Naive thymus-derived CD4-positive, alpha-beta T cell (primary cell): ENCODE results near the gene ZNF385B. TPM values are rescaled to one million over a fixed set of nuclear protein-coding genes. Genes with fewer than 3 reads are reported as not detected.

ENCODE experiments used
- ATAC-seq: fragments of 150-1000 bp; cut with Tn5 transposase; 2 replicates; pipeline ENCODE4 v1.10.0; 2021; ENCODE audit warnings: mild to moderate bottlenecking, moderate library complexity
- CTCF ChIA-PET: fragments of 350-600 bp; sonication (Branson Sonifier 250); formaldehyde crosslinking; loops from one replicate; lab custom pipeline; 2021; ENCODE audit warnings: antibody characterized with exemption; lab: Charles Lee
- POLR2A ChIA-PET: fragments of 350-600 bp; sonication (Branson Sonifier 250); formaldehyde crosslinking; loops from one replicate; lab custom pipeline; 2021; ENCODE audit warnings: antibody characterized with exemption, inconsistent platforms; lab: Charles Lee
- DNase-seq, 9 donors: peaks; one replicate each; pipeline versions ENCODE4 v3.0.0 to v3.0.0-alpha.2; 2020 to 2022; ENCODE audit warnings: mixed read lengths in 1 of 9
- H3K27ac ChIP-seq: one replicate; pipeline ENCODE4 v1.7.0; 2013; ENCODE audit warnings: mild to moderate bottlenecking, low read depth, low read length, moderate library complexity
- H3K27me3 ChIP-seq, 2 donors: one replicate each; pipeline ENCODE4 v1.7.0; 2013; ENCODE audit warnings: low read length in 2 of 2, mild to moderate bottlenecking in 2 of 2, moderate library complexity in 2 of 2; ENCODE audit not compliant: control insufficient read depth in 2 of 2, insufficient read depth in 2 of 2
- H3K36me3 ChIP-seq, 3 experiments: 1 replicate in 2 of 3; 2 replicates in 1 of 3; pipeline ENCODE4 v1.7.0; 2013; ENCODE audit warnings: low read length in 3 of 3, mild to moderate bottlenecking in 3 of 3, moderate library complexity in 1 of 3; ENCODE audit not compliant: insufficient read depth in 3 of 3, control insufficient read depth in 2 of 3
- H3K4me1 ChIP-seq, 2 donors: one replicate each; pipeline ENCODE4 v1.7.0; 2013; ENCODE audit warnings: low read length in 2 of 2, mild to moderate bottlenecking in 2 of 2, moderate library complexity in 1 of 2; ENCODE audit not compliant: control insufficient read depth in 2 of 2, insufficient read depth in 2 of 2
- H3K4me3 ChIP-seq: 2 replicates; pipeline ENCODE4 v1.7.0; 2013; ENCODE audit warnings: mild to moderate bottlenecking, low read length
- H3K9me3 ChIP-seq, 3 experiments: 1 replicate in 2 of 3; 2 replicates in 1 of 3; pipeline ENCODE4 v1.7.0; 2013; ENCODE audit warnings: low read length in 3 of 3; ENCODE audit not compliant: control insufficient read depth in 2 of 3
- H3K27ac Mint-ChIP-seq, 9 donors: one replicate each; pipeline ENCODE4 v1.8.0; 2020 to 2022; ENCODE audit warnings: mixed read lengths in 9 of 9, mild to moderate bottlenecking in 8 of 9, moderate library complexity in 5 of 9, inconsistent platforms in 2 of 9
- H3K27me3 Mint-ChIP-seq, 5 donors: one replicate each; pipeline ENCODE4 v1.8.0; 2021 to 2022; ENCODE audit warnings: mixed read lengths in 5 of 5, mild to moderate bottlenecking in 1 of 5
- H3K36me3 Mint-ChIP-seq, 5 donors: one replicate each; pipeline ENCODE4 v1.8.0; 2020 to 2022; ENCODE audit warnings: mixed read lengths in 5 of 5, mild to moderate bottlenecking in 3 of 5, inconsistent platforms in 1 of 5
- H3K4me1 Mint-ChIP-seq, 7 donors: one replicate each; pipeline ENCODE4 v1.8.0; 2020 to 2022; ENCODE audit warnings: mixed read lengths in 7 of 7, mild to moderate bottlenecking in 3 of 7, inconsistent platforms in 1 of 7
- H3K4me3 Mint-ChIP-seq, 10 donors: one replicate each; pipeline ENCODE4 v1.8.0; 2020 to 2022; ENCODE audit warnings: mild to moderate bottlenecking in 10 of 10, mixed read lengths in 10 of 10, moderate library complexity in 6 of 10, inconsistent platforms in 2 of 10
- H3K9me3 Mint-ChIP-seq, 11 donors: one replicate each; pipeline ENCODE4 v1.8.0; 2020 to 2022; ENCODE audit warnings: mixed read lengths in 11 of 11, mild to moderate bottlenecking in 4 of 11, inconsistent platforms in 1 of 11, moderate library complexity in 1 of 11
- intact Hi-C, 2 donors: fragments of 100-400 bp; cut with micrococcal nuclease; formaldehyde crosslinking; loops; one replicate each; pipeline ENCODE4 v1.15.1; 2023
- polyA plus RNA-seq, 2 donors: library from polyadenylated mRNA; unstranded; fragments of 300-500 nt; fragmentation: Illumina TruSeq; gene quantifications; one replicate each; pipeline ENCODE4 v1.2.3, GENCODE V29; 2021
- total RNA-seq, 6 experiments: library from RNA in 5 of 6; stranded (reverse) in 5 of 6; gene quantifications; 1 replicate in 5 of 6; 2 replicates in 1 of 6; pipeline ENCODE4 v1.2.3 and lab custom pipeline; 2021 to 2026

ZNF385B gene
- total and polyA plus RNA-seq, 7 experiments from 2014 or later, result not detected

DNA sequence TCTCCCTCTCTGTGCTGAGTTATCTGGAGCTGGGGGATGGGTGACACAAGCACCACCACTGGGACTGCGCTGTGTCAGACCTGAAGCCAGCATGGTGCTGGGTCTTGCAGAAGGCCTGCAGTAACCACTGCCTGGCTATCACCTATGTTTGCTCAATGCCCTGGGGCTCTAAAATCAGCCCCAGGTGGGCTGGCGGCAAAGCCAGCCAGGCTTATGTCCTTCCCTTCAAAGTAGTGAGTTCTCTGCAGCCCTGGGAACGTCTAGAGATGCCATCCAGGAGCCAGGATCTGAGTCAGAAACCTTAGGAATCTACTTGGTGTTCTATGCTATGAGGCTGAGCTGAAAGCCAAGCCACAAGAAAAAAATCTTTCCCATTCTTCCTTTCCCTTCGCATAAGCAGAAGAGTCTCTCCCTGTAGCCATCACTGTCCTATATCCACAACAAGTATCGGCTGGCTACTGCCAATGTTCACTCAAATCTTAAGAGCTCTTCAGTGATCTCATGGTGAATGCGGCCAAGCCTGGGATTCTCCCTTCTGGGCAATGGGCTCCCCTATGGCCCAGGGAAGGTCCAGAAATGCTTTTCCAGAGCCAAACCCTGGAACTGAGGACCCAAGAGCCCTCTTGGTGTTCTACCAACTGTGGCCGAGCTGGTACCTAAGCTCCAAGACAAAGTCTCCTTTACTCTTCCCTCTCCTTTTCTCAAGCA is 248.7 kb downstream of the ZNF385B start:
- ChIA-PET CTCF (no interaction called here), POLR2A (no interaction called here)
- ATAC-seq (no peak), DNase-seq (no peak)
- no peaks in the 10 kb centered on the region for H3K9me3 ChIP-seq
- Mint-ChIP-seq H3K36me3 (no peaks in the 10 kb centered on the region), H3K27me3 (peaks cover 0 to 35% (median 7%) of the 10 kb centered on the region in 5 donors), H3K4me3 (no peak overlapping the region), H3K9me3 (peaks cover 0 to 3% (median 0%) of the 10 kb centered on the region in 11 donors), H3K4me1 (no peaks in the 10 kb centered on the region), H3K27ac (no peak overlapping the region)
- H3K4me3 ChIP-seq, result no peak overlapping the region
- no peaks in the 10 kb centered on the region for H3K4me1 ChIP-seq
- intact Hi-C loops, result no loop called here
- H3K27ac ChIP-seq, result no peak overlapping the region
- H3K27me3 ChIP-seq, result no peaks in the 10 kb centered on the region
- no peaks in the 10 kb centered on the region for H3K36me3 ChIP-seq

DNA sequence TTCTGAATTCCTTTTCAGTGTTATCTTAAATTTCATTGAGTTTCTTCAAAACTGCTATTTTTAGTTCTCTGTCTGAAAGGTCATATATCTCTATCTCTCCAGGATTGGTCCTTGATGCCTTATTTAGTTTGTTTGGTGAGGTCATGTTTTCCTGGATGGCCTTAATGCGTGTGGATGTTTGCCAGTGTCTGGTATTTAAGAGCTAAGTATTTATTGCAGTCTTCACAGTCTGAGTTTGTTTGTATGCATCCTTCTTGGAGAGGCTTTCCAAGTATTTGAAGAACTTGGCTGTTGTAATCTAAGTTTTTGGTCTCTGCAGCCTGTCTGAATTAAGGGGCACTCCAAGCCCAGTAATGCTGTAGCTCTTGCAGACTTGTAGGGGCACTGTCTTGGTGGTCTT is 249.3 kb downstream of the ZNF385B start:
- Mint-ChIP-seq H3K9me3 (peaks cover 0 to 3% (median 0%) of the 10 kb centered on the region in 11 donors), H3K4me3 (no peak overlapping the region), H3K4me1 (no peaks in the 10 kb centered on the region), H3K36me3 (no peaks in the 10 kb centered on the region), H3K27ac (no peak overlapping the region), H3K27me3 (peaks cover 0 to 34% (median 7%) of the 10 kb centered on the region in 5 donors)
- ATAC-seq, result no peak
- H3K27me3 ChIP-seq, result no peaks in the 10 kb centered on the region
- intact Hi-C loops, result no loop called here
- no peaks in the 10 kb centered on the region for H3K36me3 ChIP-seq
- no peaks in the 10 kb centered on the region for H3K9me3 ChIP-seq
- no peaks in the 10 kb centered on the region for H3K4me1 ChIP-seq
- CTCF ChIA-PET, result no interaction called here
- DNase-seq, result no peak
- H3K27ac ChIP-seq, result no peak overlapping the region
- H3K4me3 ChIP-seq, result no peak overlapping the region
- POLR2A ChIA-PET, result no interaction called here

DNA sequence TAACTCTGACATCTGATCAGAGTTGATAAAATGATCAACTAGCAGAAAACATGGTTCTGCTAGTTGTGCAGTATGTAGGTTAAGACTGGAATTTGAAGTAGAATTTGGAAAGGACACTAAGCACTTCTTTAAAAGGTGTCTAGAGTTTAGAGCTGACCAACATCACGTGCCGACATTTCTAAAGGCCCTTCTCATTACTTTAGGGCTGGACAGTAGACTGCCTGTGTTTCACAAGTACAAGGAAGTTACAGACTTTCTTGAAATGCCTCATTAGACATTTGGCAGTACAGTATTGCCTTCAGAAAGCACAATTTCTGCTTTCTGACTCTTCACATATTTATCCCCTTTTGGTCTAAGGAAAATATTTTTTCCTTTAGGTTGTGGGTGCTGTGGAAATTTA is 255.3 kb downstream of the ZNF385B start:
- Histone ChIP-seq H3K27ac (no peak overlapping the region), H3K9me3 (no peaks in the 10 kb centered on the region), H3K4me3 (no peak overlapping the region), H3K36me3 (no peaks in the 10 kb centered on the region), H3K4me1 (no peaks in the 10 kb centered on the region), H3K27me3 (no peaks in the 10 kb centered on the region)
- ChIA-PET POLR2A (interaction anchor here (0.6 kb wide), 1 partner anchor 11 kb away, joined by 3 read pairs; no protein-coding TSS in a partner anchor), CTCF (no interaction called here)
- intact Hi-C loops, result no loop called here
- peaks cover 0 to 3% (median 0%) of the 10 kb centered on the region in 11 donors for H3K9me3 Mint-ChIP-seq
- H3K4me1 Mint-ChIP-seq, result no peaks in the 10 kb centered on the region
- DNase-seq (no peak), ATAC-seq (no peak)
- no peak overlapping the region for H3K27ac Mint-ChIP-seq
- H3K27me3 Mint-ChIP-seq, result peaks cover 0 to 7% (median 0%) of the 10 kb centered on the region in 5 donors
- no peaks in the 10 kb centered on the region for H3K36me3 Mint-ChIP-seq
- no peak overlapping the region for H3K4me3 Mint-ChIP-seq

DNA sequence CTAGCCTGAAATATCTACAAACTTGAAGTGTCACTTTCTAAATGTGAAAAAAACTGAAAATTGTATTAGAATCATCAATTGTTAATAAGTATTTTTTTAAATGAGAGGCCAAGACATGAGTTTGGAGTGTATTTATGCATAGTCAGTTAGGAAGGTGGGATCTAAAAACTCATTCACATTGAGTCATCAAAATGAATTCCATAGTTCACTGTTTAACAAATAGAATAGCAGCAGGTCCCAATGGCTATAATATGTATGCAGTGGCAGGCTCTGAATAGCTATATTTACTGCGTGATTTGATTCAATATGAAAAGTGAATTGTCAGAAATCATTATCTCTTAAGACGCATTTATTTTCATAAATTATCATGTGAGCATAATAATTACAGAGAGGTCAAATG is 256.1 kb downstream of the ZNF385B start:
- no peaks in the 10 kb centered on the region for H3K9me3 ChIP-seq
- H3K4me1 ChIP-seq, result no peaks in the 10 kb centered on the region
- no peak overlapping the region for H3K4me3 ChIP-seq
- Mint-ChIP-seq H3K4me1 (no peaks in the 10 kb centered on the region), H3K4me3 (no peak overlapping the region), H3K27ac (no peak overlapping the region), H3K36me3 (no peaks in the 10 kb centered on the region), H3K27me3 (peaks cover 0 to 4% (median 0%) of the 10 kb centered on the region in 5 donors), H3K9me3 (peaks cover 0 to 3% (median 0%) of the 10 kb centered on the region in 11 donors)
- H3K27me3 ChIP-seq, result no peaks in the 10 kb centered on the region
- ATAC-seq (no peak), DNase-seq (no peak)
- no peak overlapping the region for H3K27ac ChIP-seq
- intact Hi-C loops, result no loop called here
- ChIA-PET CTCF (no interaction called here), POLR2A (no interaction called here)
- H3K36me3 ChIP-seq, result no peaks in the 10 kb centered on the region

DNA sequence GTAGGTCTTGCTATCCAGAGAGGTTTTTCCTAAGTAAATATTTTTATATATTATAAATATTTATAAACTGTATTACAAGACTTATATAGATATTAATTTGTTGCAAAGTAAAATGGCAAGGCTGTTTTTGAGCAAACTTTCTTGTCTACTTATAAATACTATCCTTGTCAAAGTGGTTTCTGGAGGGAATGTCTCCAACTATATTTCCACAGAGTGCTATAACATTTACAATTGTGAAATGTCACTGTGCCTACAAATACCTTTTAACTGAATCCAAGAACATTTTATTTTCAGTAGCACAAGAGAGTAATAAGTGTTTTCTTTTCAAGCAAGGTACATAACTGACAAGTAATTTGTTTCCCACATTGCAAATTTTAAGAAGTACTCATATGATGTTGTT is 256.8 kb downstream of the ZNF385B start:
- Histone ChIP-seq H3K36me3 (no peaks in the 10 kb centered on the region), H3K9me3 (no peaks in the 10 kb centered on the region), H3K27ac (no peak overlapping the region), H3K4me1 (no peaks in the 10 kb centered on the region), H3K27me3 (no peaks in the 10 kb centered on the region), H3K4me3 (no peak overlapping the region)
- Mint-ChIP-seq H3K9me3 (peaks cover 0 to 3% (median 0%) of the 10 kb centered on the region in 11 donors), H3K27me3 (peaks cover 0 to 4% (median 0%) of the 10 kb centered on the region in 5 donors), H3K36me3 (no peaks in the 10 kb centered on the region), H3K4me3 (no peak overlapping the region), H3K27ac (no peak overlapping the region), H3K4me1 (no peaks in the 10 kb centered on the region)
- DNase-seq, result no peak
- intact Hi-C loops, result no loop called here
- no peak for ATAC-seq
- ChIA-PET CTCF (no interaction called here), POLR2A (no interaction called here)

DNA sequence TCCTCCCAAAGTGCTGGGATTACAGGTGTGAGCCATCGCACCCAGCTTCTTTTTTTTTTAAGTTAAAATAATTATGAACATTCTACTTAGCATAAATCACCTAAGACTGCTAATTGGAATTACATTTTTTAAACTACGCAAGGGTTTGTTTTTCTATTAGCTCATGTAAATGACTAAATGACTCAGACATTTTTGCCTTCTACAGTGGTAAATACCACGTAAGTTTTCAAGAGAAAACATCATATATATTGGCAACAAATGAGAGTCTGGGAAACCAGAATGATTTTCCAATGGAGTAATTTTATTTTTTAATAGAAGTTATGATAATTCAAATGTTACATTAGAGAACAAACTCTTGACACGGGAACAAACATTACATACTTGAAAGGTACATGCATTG is 259.0 kb downstream of the ZNF385B start:
- no peaks in the 10 kb centered on the region for H3K27me3 ChIP-seq
- no peak overlapping the region for H3K4me3 Mint-ChIP-seq
- H3K4me3 ChIP-seq, result no peak overlapping the region
- H3K9me3 Mint-ChIP-seq, result no peaks in the 10 kb centered on the region
- no peaks in the 10 kb centered on the region for H3K36me3 Mint-ChIP-seq
- H3K4me1 ChIP-seq, result no peaks in the 10 kb centered on the region
- H3K27ac Mint-ChIP-seq, result no peak overlapping the region
- ATAC-seq, result no peak
- no peak overlapping the region for H3K27ac ChIP-seq
- no peaks in the 10 kb centered on the region for H3K27me3 Mint-ChIP-seq
- H3K4me1 Mint-ChIP-seq, result no peaks in the 10 kb centered on the region
- H3K36me3 ChIP-seq, result no peaks in the 10 kb centered on the region
- no peak for DNase-seq
- ChIA-PET POLR2A (no interaction called here), CTCF (no interaction called here)
- intact Hi-C loops, result no loop called here
- no peaks in the 10 kb centered on the region for H3K9me3 ChIP-seq

DNA sequence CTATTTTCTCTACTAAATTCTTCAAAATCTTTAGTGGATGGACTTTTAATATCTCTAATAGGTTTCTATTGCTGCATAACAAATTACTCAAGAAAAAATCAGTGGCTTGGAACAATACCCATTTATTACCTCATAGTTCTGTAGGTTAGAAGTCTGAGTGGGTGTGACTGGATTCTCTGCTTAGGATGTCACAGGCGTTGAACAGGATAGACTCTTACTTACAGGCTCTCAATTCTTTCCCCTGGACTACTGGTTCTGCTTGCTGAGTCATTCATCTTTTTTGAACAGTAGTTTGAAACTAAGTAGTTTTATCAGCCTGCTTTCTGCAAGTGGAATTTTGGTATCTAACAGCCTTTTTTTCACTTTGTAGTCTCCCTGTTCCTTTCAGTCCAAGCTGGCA is 265.4 kb downstream of the ZNF385B start:
- Mint-ChIP-seq H3K4me3 (no peak overlapping the region), H3K4me1 (no peaks in the 10 kb centered on the region), H3K27ac (no peak overlapping the region), H3K9me3 (peaks cover 0 to 2% (median 0%) of the 10 kb centered on the region in 11 donors), H3K27me3 (no peaks in the 10 kb centered on the region), H3K36me3 (no peaks in the 10 kb centered on the region)
- Histone ChIP-seq H3K27me3 (no peaks in the 10 kb centered on the region), H3K9me3 (no peaks in the 10 kb centered on the region), H3K36me3 (no peaks in the 10 kb centered on the region), H3K27ac (no peak overlapping the region), H3K4me3 (no peak overlapping the region), H3K4me1 (no peaks in the 10 kb centered on the region)
- intact Hi-C loops, result no loop called here
- ChIA-PET CTCF (no interaction called here), POLR2A (no interaction called here)
- ATAC-seq (no peak), DNase-seq (no peak)
